Left kidney (tissue), 2 donors: ENCODE measurements around the gene TSSC4. TPM values are rescaled to one million over a fixed set of nuclear protein-coding genes. Genes with fewer than 3 reads are reported as not detected.

Source experiments
- DNase-seq: peaks from one replicate; pipeline ENCODE4 v3.0.0-alpha.2; 2013
- polyA plus RNA-seq: library from polyadenylated mRNA; unstranded; fragments of 120-200 nt; gene quantifications from one replicate; pipeline ENCODE4 v1.2.1, GENCODE V29; 2013; ENCODE audit not compliant: insufficient read length

The TSSC4 gene
- polyA plus RNA-seq, 1 donor = 30.6 TPM

GRCh38 chr11:2385156-2386151 lies 15.1 kb upstream of the TSSC4 start:
- no peak for DNase-seq

DNA sequence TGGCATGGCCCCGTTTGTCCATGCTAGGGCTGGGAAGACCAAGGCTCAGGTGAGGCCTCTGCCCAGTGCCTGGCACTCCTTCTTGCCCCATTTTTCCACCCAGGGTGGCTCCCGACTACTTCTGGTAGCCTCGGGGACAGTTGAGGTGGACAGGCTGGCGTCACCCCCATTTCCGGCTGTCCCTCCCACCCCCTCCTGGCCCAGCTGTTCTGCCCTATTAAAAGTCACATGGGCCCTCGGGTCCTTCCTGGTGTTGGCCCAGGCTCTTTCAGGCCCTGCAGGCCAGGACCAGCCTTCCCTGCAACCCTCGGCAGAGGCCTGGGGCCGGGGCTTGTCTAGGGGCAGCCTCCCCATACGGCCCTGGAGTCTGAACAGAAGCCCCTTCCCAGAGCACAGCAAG lies 14.0 kb upstream of the TSSC4 start:
- DNase-seq = no peak

DNA sequence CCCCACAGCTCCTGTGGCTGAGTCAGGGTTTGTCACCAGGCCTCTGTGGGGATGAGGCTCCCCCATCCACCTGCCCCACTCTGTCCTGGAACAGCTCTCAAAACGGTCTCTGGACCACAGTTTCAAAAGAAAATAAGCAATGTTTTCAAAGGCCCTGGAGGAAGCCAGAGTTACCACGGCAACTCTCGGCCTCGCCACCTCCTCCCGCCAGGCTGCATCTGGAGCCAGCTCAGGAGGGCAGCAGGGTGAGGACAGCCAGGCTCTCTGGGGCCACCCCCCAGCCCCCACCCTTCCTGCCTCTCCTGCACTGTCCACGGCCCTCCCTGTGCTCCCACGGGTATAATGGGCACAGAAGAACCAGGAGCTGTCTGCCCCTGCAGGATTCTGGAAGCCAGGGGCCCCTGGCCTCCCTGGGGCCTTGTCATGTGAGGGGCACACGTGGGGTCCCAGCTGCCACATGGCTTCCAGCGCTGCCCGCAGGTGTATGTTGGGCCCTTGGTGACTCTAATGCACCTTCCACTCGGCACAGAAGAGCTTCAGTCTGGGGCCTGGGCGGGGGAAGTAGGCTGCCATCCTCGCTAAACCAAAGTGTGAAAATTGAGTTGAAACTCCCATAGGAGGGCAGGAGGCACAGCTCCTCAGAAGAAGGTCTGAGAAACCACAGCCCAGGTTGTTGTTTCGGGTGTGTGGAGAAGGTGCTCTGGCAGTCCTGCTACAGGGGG lies 13.1 kb upstream of the TSSC4 start:
- no peak for DNase-seq

GRCh38 chr11:2388431-2389376 lies 11.8 kb upstream of the TSSC4 start:
- DNase-seq = no peak

DNA sequence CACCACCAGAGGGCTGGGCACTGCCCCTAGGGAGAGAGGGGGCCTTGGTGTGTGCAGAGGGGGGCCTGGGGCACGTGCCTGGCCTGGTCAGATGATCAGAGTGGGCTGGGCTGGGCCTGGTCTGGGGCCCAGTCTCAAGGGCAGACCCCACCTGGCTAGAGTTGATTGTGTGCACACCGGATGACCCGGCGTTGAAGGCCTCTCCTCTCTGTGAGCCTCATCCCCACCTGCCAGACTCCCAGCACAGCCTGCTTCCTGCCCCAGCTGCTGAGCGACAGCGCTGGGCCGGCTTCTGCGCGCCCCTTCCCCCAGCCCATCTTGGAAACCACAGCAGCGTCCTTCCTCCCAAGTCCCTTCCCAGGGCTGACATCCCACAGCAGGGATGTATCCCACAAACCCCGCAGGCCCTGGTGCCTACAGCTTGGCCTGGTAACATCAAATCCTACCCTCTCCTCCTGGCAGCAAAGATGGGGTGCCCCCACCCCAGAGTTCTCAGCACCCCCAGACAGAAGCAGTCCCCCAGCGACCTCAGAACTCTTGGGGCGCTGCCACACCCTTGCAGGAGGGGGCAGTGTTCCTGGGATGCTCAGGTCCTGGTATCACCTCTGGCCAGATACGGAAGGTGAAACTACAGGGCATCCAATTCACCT lies 11.0 kb upstream of the TSSC4 start:
- no peak for DNase-seq

DNA sequence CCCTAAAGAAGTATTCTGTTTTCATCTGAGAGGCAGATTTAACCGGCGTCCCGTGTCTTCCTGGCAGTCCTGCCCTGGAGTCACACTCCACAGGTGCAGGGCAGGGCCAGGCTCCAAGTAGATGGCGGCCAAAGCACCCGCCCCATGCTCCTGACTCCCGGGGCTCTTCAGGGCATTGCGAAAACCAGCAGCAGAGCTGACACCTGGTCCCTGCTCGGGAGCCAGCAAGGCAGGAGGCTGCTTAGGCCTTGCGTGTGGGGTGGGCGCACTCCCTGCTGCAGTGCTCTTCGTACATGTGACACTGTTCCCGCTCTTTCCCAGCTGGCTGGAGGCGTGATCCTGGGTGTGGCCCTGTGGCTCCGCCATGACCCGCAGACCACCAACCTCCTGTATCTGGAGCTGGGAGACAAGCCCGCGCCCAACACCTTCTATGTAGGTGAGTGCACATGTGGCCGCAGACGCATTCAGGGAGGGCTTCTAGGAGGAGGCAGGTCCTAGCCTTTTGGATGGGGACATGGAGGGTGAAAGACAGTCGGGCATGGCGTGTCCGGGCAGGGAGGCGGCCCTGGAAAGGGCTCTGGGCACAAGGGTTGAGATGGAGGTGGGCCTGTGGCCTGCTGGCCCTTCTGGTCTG lies 10.3 kb upstream of the TSSC4 start:
- DNase-seq = no peak

- DNase-seq = no peak
Measured at GRCh38 chr11:2390725-2391151, 9.8 kb upstream of the TSSC4 start.

GRCh38 chr11:2391181-2391975 lies 9.2 kb upstream of the TSSC4 start:
- no peak for DNase-seq

DNA sequence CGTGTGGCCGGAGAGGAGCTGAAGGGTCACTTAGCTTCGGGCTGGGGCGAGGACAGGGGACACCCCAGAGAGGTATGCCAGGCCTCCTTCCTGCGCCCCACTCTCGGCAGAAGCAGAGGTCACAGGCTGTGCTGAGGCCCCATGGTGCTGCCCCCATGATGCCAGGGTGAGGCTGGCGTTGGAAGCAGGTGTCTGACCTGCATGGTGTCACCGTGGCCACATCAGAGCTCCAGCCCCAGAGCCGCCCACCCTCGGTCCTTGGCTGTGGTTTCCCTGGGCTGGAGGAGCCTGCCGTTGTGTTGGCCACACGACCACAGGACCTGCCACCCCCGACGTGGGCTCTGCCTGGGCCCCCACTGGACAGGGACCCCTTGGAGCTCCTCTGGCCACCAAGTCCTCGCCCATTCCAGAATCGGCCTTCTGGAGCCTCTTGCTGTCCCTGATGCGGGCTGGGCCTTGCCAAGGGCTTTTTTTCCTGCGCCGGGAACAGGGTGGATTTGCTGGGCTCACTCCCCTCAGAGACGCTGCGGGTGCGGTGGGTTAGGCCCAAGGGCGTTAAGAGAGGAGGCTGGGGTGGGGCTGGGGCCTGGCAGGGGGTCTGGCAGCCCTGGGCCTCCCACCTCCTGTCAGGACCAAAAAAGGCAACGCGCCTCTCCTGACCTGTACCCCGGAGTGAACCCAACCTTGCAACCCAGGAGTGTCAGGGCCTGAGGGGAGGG lies 8.2 kb upstream of the TSSC4 start:
- DNase-seq = no peak

- DNase-seq = no peak
Measured at GRCh38 chr11:2393111-2393868, 7.3 kb upstream of the TSSC4 start.

- DNase-seq = no peak
Measured at GRCh38 chr11:2393941-2394817, 6.4 kb upstream of the TSSC4 start.

DNA sequence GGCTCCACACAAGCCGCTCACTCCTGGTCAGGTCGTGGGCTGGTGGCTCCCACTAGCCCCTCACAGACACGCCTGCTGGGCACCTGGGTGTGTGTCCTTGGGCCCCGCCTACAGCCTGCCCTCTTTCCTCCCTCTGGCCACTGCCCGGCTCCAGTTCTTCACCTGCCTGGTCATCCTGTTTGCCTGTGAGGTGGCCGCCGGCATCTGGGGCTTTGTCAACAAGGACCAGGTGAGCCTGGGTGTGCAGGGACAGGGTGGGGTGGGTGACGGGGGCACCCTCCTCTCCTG lies 5.8 kb upstream of the TSSC4 start:
- DNase-seq = no peak

- DNase-seq = no peak
Measured at GRCh38 chr11:2395211-2395730, 5.3 kb upstream of the TSSC4 start.

DNA sequence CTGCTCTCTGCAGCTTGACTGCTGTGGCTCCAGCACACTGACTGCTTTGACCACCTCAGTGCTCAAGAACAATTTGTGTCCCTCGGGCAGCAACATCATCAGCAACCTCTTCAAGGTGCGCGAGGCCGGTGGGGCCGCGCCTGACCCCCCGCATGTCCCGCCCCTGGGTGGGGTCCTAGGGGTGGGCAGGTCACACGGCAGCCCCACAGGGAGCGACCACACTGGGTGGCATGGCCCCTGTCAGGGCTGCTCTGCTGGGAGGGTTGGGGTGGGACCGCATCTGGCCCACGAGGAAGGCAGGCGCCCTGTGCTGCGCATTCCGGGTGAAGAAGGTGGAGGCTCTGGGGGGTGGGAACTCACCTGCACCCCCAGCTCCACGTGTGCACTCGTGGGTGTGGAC lies 4.7 kb upstream of the TSSC4 start:
- no peak for DNase-seq

- DNase-seq = no peak
Measured at GRCh38 chr11:2396471-2396870, 4.1 kb upstream of the TSSC4 start.

GRCh38 chr11:2397005-2397404 lies 3.5 kb upstream of the TSSC4 start:
- no peak for DNase-seq

- DNase-seq = no peak
Measured at GRCh38 chr11:2398664-2399355, 1.7 kb upstream of the TSSC4 start.
